ENCODE results near the gene PRXL2B.
"Not testable (repeated sequence)": the region's sequence is repeated elsewhere in the genome, so short reads cannot be mapped to it uniquely, and the experiment has no call there.

Gene PRXL2B

DNA sequence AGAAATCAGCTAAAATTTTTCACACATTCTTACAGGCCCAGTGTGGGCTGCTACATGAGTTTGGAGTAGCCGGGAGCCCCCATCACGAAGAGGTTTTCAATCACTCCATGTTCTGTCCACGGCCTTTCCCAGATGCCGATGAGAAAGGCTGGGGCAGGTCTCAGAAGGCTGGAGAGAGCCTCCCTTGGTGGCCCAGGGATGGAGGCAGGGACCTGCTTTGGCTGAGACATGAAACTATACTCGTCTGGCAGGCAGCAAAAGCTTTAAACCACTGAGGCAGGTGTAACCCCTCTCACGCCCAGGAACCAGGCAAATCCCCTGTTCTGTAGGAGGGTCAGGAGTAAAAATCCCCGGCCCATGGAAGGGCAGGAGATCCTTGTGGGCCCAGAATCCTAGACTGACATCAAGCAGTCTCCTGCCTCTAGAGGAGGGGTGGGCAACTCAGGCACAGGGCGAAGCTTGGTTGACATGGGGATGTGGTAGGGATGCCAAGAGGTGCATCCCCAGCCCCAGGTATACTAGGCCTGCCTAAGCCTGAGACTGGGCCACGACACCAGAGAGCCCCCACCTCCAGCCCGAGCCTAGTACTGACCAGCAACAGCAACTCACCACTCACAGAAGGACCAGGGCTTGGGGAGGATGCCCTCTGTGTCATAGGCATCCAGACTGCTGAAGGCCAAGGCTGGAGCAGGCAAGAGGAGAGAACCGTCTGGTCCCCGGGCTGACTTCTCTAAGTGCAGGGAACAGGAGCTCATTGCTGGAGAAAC is 37.2 kb downstream of the PRXL2B start:
- no peak for DNase-seq

DNA sequence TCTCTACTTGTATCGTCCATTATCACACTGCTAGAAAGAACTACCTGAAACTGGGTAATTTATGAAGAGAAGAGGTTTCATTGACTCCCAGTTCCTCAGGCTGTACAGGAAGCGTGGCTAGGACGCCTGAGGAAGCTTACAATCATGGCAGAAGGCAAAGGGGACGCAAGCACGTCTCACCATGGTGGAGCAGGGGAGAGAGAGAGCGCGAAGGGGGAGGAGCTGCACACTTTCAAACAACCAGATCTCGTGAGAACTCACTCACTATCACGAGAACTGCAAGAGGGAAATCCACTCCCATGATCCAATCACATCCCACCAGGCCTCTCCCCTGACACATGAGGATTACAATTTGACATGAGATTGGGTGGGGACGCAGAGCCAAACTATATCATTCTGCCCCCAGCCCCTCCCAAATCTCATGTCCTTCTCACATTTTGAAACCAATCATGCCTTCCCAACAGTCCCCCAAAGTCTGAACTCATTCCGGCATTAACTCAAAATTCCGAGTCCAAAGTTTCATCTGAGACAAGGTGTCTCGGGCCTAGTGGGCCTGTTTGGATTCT is 38.2 kb downstream of the PRXL2B start:
- DNase-seq: no peak

GRCh38 chr1:2625311-2625710 is 38.7 kb downstream of the PRXL2B start:
- DNase-seq: no peak

DNA sequence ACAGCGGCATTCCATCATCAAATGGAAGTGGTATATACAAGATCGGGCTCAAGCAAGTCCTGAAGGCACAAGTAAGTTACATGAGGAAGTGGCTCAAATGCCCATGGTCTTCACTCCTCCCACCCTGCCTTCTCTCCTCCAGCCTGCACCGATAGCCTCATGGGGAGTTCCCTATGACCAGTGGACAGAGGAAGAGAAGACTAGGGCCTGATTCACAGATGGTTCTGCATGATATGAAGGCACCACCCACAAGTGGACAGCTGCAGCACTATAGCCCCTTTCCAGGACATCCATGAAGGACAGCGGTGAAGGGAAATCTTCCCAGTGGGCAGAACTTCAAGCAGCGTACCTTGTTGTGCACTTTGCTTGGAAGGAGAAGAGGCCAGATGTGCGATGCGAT is 39.2 kb downstream of the PRXL2B start:
- not testable (repeated sequence) for DNase-seq

DNA sequence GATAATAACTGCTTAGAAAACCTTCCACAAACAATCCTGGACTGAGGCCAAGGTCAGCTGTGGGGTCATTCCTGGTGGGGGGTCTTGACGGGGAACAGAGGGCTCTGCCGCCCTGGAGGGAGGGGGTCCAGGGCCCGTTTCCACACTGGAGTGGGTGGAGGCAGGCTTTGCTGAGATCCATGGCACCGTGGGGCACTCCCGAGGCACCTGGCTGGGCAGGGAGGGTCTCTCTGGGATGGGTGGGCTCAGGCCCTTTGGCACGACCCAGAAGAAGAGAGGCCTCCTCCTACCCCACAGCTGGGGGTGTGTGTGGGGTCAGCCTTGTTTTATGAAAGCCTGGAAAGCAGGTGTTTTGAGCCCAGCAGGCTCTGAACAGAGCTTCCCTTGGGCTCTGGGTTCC is 41.2 kb downstream of the PRXL2B start:
- no peak for DNase-seq

DNA sequence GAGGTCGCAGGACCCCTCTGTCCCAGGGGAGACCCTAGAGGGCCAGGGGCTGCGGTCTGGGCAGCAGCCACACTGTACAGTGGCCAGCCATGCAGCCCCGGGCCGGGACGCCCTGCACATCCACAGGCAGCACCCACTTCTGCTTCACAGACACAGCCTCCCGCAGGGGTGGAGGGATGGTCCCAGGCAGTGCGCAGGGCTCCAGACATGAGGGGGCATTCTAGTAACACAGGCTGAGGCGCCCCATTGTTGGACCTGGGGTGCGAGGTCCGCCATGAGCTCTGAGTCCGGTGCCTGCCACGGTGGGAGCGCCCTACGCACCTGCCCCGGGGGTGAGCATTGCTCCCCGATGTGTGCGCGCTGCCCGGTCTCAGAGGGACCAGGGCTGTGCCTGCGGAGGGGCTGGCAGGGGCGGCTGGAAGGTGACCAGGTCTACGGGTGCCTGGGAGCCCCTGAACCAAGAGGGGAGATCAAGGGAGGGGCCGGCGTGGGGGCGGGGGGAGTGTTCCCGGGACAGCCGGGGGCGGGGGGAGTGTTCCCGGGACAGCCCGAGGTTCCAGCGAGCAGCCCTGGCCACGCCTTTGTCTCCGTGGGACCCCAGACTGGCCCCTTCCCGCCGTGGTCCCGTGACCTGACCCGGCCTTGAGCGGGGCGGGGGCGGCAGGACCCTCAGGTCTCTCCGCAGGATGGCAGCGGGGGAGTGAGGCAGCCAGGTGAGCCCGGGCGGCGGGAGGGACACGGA is 41.8 kb downstream of the PRXL2B start:
- no peak for DNase-seq

DNA sequence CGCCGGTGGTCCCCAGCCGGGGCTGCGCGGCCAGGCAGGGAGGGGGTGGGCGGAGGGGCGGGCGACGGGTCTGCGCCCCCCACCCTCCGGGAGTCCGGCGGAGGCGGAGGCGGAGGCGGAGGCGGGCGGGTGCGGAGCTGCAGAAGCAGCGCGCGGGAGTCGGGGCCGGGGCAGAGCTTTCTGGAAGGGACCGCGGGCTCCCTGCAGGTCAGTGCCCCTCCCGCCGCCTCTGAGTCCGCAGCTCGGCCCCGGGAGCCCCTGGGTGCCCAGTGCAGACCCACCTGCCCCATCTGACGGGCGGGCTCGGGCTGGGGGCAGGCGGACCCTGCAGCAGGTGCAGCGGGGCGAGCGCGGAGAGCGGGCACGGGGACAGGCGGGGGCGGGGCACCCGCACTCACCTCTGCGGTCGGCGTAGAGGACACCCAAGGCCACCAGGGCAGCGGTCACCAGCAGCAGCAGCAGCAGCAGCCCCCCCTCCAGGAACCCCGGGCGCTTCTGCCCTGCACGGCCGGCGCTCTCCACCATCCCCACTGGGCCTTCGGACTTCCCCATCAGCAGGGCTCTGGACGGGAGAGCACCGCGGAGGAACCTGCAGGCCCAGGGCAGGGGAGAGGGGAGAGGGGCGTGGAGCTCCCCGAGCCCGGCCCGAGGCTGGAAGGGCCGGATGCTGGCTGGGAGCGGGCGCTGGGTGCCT is 42.5 kb downstream of the PRXL2B start:
- DNase-seq: no peak

GRCh38 chr1:2629627-2630497 is 43.3 kb downstream of the PRXL2B start:
- no peak for DNase-seq

GRCh38 chr1:2630498-2631135 is 44.0 kb downstream of the PRXL2B start:
- DNase-seq: no peak

- DNase-seq: no peak
Measured at GRCh38 chr1:2631136-2632050, 44.8 kb downstream of the PRXL2B start.

GRCh38 chr1:2632051-2632430 is 45.5 kb downstream of the PRXL2B start:
- no peak for DNase-seq

- no peak for DNase-seq
Measured at GRCh38 chr1:2632561-2633361, 46.2 kb downstream of the PRXL2B start, which contains the start of gene MMEL1. Gene MMEL1, minus strand, starts transcription at chr1:2633016. Its CDS starts 3,532 bp downstream, at chr1:2629484.

GRCh38 chr1:2633366-2633935 is 46.9 kb downstream of the PRXL2B start:
- DNase-seq: no peak

DNA sequence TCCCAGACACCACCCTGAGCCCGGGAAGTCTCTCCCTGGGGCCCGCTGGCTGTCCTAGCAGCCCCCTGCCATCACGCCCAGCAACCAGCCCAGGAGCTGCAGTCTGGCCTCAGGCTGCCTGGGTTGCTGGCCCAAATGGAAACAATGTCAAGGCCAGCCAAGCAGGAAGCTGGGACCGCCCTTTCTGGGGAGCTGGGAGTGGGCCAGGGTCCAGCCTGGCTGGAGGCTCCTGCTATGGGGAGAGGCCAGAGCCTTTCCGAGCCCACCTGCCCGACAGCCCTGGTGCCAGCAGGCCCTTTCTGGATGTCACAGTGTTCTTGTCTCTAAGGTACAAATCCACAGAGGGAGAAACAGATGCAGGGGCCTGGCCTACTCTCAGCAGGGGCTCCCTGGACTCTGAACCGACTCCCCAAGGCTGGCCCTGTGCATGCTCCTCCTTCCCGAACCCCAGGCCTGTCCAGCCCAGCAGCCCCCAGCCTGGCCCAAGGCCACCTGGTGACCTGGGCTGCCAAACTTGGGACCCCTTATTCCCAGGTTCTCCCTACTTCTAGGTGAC is 47.4 kb downstream of the PRXL2B start:
- no peak for DNase-seq

- DNase-seq: no peak
Measured at GRCh38 chr1:2635361-2636010, 48.9 kb downstream of the PRXL2B start.

GRCh38 chr1:2636733-2637132 is 50.2 kb downstream of the PRXL2B start:
- DNase-seq: no peak

- no peak for DNase-seq
Measured at GRCh38 chr1:2637442-2638145, 51.0 kb downstream of the PRXL2B start.

Data from left hindlimb (tissue), 1 donor.